Chondrocyte (in vitro differentiated cells): ENCODE results near the gene CDHR5. TPM values are rescaled to one million over a fixed set of nuclear protein-coding genes. Genes with fewer than 3 reads are reported as not detected.

Source experiments
- DNase-seq: peaks from one replicate; pipeline ENCODE4 v3.0.0; 2021; ENCODE audit warnings: mixed read lengths, low spot score
- H3K27ac Mint-ChIP-seq: one replicate; pipeline ENCODE4 v1.8.0; 2021; ENCODE audit warnings: mild to moderate bottlenecking, moderate library complexity, mixed read lengths; ENCODE audit not compliant: unreplicated experiment
- H3K27me3 Mint-ChIP-seq: 2 replicates; pipeline ENCODE4 v1.8.0; 2021; ENCODE audit warnings: low read depth, mixed read lengths
- H3K36me3 Mint-ChIP-seq: 2 replicates; pipeline ENCODE4 v1.8.0; 2021; ENCODE audit warnings: low read depth, mixed read lengths
- H3K4me1 Mint-ChIP-seq: 2 replicates; pipeline ENCODE4 v1.8.0; 2021; ENCODE audit warnings: low read depth, mild to moderate bottlenecking, mixed read lengths
- H3K4me3 Mint-ChIP-seq: one replicate; pipeline ENCODE4 v1.8.0; 2021; ENCODE audit warnings: mild to moderate bottlenecking, moderate library complexity, mixed read lengths; ENCODE audit not compliant: unreplicated experiment
- H3K9me3 Mint-ChIP-seq: 2 replicates; pipeline ENCODE4 v1.8.0; 2021; ENCODE audit warnings: low read depth, mixed read lengths
- total RNA-seq: library from RNA; stranded (reverse); gene quantifications from 3 replicates; pipeline ENCODE4 v1.2.1, GENCODE V29; 2021
- TF ChIP-seq, protein P1 (sequence below): fragments of 200-600 bp; sonication (generic); IDR thresholded peaks from 2 replicates; pipeline ENCODE4 v1.5.0; 2021; ENCODE audit warnings: antibody characterized with exemption, mild to moderate bottlenecking, moderate library complexity

Gene CDHR5
- total RNA-seq, 1 donor from 2014 or later: not detected

DNA sequence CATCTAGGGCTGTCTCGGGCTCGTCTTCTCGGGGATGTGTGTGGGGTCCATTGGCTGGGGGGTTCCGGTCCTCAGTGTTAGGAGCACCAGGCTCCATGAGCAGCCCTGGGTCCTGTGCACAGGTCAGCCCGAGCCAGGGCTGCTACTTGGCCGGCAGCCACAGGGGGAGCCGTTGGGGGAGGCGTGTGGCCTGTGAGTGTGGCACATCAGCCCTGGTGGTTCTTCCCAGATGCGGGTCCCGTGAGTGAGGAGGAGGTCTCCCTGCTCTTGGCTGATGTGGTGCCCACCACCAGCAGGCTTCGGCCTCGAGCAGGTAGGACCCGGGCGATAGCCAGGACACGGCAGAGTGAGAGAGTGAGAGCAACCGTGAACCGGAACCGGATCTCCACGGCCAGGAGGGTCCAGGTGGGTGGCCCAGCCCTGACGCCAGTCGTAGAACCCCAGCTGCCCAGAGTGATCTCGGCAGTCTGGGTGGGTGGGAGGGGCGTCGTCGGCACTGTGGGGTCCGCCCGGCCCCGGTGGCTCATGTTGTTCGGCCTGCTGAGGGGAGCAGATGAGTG is 27.5 kb downstream of the CDHR5 start:
- Mint-ChIP-seq H3K27me3 (no peaks in the 10 kb centered on the region), H3K4me1 (no peaks in the 10 kb centered on the region), H3K36me3 (peaks cover 35% of the 10 kb centered on the region), H3K4me3 (no peak overlapping the region), H3K27ac (no peak overlapping the region), H3K9me3 (no peaks in the 10 kb centered on the region)
- TF ChIP-seq, protein P1, sequence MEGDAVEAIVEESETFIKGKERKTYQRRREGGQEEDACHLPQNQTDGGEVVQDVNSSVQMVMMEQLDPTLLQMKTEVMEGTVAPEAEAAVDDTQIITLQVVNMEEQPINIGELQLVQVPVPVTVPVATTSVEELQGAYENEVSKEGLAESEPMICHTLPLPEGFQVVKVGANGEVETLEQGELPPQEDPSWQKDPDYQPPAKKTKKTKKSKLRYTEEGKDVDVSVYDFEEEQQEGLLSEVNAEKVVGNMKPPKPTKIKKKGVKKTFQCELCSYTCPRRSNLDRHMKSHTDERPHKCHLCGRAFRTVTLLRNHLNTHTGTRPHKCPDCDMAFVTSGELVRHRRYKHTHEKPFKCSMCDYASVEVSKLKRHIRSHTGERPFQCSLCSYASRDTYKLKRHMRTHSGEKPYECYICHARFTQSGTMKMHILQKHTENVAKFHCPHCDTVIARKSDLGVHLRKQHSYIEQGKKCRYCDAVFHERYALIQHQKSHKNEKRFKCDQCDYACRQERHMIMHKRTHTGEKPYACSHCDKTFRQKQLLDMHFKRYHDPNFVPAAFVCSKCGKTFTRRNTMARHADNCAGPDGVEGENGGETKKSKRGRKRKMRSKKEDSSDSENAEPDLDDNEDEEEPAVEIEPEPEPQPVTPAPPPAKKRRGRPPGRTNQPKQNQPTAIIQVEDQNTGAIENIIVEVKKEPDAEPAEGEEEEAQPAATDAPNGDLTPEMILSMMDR: peak; percentile 27
- DNase-seq: no peak

DNA sequence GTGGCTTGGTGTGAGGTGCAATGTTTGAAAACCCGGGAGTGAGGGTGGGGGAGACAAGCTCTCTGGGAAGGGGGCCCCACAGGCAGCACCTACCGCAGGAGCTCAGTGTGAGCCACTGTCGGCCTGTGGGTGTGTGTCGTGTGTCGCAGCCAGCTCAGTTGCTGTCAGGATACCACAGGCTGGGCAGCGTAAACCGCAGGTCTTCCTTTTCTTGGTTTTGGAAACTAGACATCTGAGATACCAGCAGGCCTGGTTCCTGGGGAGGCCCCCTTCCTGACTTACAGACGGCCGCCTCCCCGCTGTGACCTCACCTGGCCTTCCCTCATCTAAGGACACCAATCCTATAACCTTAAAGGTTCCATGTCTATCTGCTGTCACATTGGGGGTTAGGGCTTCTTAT is 28.4 kb downstream of the CDHR5 start:
- H3K4me1 Mint-ChIP-seq: no peaks in the 10 kb centered on the region
- no peak overlapping the region for H3K4me3 Mint-ChIP-seq
- H3K27me3 Mint-ChIP-seq: no peaks in the 10 kb centered on the region
- H3K36me3 Mint-ChIP-seq: peaks cover 31% of the 10 kb centered on the region
- TF ChIP-seq, protein P1: no peak
- no peak overlapping the region for H3K27ac Mint-ChIP-seq
- no peaks in the 10 kb centered on the region for H3K9me3 Mint-ChIP-seq
- no peak for DNase-seq

DNA sequence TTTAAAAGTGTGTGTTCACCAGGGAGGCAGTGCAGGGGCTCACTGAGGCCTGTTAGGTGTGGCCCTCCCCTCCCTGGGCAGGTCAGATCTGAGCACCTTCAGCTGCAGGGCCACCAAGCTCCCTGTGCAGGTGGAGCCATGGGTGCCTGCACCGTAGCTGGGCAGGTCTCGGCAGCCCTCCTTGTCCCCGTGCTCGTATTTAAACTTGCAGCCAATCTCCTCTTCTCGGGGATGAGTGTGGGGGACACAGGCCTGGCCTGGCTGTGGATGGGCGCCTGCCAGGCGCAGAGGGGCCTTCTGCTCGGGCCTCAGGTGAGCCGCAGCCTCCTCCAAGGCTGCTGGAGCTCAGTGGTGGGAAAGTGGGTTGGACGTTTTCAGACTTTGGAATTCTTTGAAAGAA is 29.4 kb downstream of the CDHR5 start:
- no peak for DNase-seq
- Mint-ChIP-seq H3K27ac (no peak overlapping the region), H3K36me3 (peaks cover 31% of the 10 kb centered on the region), H3K4me1 (no peaks in the 10 kb centered on the region), H3K9me3 (no peaks in the 10 kb centered on the region), H3K4me3 (no peak overlapping the region), H3K27me3 (no peaks in the 10 kb centered on the region)
- TF ChIP-seq, protein P1: no peak

DNA sequence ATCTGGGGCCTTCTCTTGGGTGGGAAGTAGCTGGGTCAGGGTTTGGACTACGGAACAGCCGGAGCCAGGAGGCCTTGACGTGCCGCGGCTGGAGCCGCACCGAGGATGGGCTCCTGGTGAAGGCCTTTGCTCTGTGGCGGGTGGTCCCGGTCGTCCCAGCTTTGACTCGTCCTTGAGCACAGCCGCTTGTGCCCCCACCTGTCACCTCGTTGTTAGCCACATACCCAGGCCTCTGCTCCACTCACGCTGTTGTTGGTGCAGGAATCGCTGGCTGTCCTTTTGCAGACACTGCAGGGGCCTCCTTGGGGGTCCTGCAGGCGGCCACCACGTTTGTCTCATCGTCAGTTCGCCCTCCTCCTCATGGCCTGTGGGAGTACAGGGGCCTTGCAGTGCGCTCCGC is 31.4 kb downstream of the CDHR5 start:
- TF ChIP-seq, protein P1: no peak
- H3K27ac Mint-ChIP-seq: no peak overlapping the region
- no peak for DNase-seq

DNA sequence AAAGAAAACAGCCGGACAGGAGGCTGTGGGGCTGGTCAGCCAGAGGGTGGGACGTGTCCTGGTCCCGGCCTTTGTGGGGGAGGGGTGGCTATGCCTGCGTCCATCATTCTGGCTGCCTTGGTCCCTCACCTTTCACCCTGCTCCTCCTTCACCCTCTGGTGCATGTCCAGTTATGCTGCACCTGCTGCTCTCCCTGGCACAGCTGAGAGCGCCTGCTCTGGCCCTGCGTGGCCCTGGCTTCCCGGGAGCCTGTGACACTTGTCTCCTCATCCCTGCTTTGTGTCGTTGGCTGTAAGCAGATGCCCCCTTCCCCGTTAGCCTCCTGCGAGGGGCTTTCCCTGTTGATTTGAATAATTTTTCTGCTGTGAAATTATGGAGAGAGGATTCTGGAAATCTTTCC is 31.8 kb downstream of the CDHR5 start:
- Mint-ChIP-seq H3K27me3 (no peaks in the 10 kb centered on the region), H3K4me1 (peaks cover 4% of the 10 kb centered on the region), H3K4me3 (no peak overlapping the region), H3K36me3 (peaks cover 35% of the 10 kb centered on the region), H3K27ac (no peak overlapping the region), H3K9me3 (no peaks in the 10 kb centered on the region)
- DNase-seq: no peak
- TF ChIP-seq, protein P1: no peak

More for the DNA sequence above, 31.4 kb downstream of the CDHR5 start:
- Mint-ChIP-seq H3K27me3 (no peaks in the 10 kb centered on the region), H3K36me3 (peaks cover 35% of the 10 kb centered on the region), H3K4me1 (peaks cover under 1% of the 10 kb centered on the region), H3K9me3 (no peaks in the 10 kb centered on the region), H3K4me3 (no peak overlapping the region)
